Activated naive CD4-positive, alpha-beta T cell treated with anti-CD3 and anti-CD28 coated beads, Interleukin-2, amount 10 ng/mL, durations not matched to agents 7 days and 5 days (primary cell): ENCODE data around the gene TBC1D8.

ENCODE experiments used
- CTCF ChIA-PET: fragments of 350-600 bp; sonication (Branson Sonifier 250); formaldehyde crosslinking; loops from one replicate; lab custom pipeline; 2021; ENCODE audit warnings: antibody characterized with exemption; lab: Charles Lee
- DNase-seq: peaks from one replicate; pipeline ENCODE4 v3.0.0-alpha.2; 2020
- H3K27ac Mint-ChIP-seq: one replicate; pipeline ENCODE4 v1.8.0; 2021; ENCODE audit warnings: mild to moderate bottlenecking, moderate library complexity, mixed read lengths
- H3K27me3 Mint-ChIP-seq: one replicate; pipeline ENCODE4 v1.8.0; 2021; ENCODE audit warnings: mild to moderate bottlenecking, mixed read lengths
- H3K36me3 Mint-ChIP-seq: one replicate; pipeline ENCODE4 v1.8.0; 2021; ENCODE audit warnings: mixed read lengths
- H3K4me1 Mint-ChIP-seq: one replicate; pipeline ENCODE4 v1.8.0; 2021; ENCODE audit warnings: mixed read lengths
- H3K4me3 Mint-ChIP-seq: one replicate; pipeline ENCODE4 v1.8.0; 2021; ENCODE audit warnings: mild to moderate bottlenecking, moderate library complexity, mixed read lengths
- H3K9me3 Mint-ChIP-seq: one replicate; pipeline ENCODE4 v1.8.0; 2021; ENCODE audit warnings: mixed read lengths

The TBC1D8 gene

GRCh38 chr2:101116841-101117552 is 34.2 kb downstream of the TBC1D8 start:
- Mint-ChIP-seq H3K4me3 (no peak overlapping the region), H3K4me1 (no peaks in the 10 kb centered on the region), H3K27ac (no peak overlapping the region), H3K9me3 (no peaks in the 10 kb centered on the region), H3K27me3 (no peaks in the 10 kb centered on the region), H3K36me3 (no peaks in the 10 kb centered on the region)
- no peak for DNase-seq
- CTCF ChIA-PET: no interaction called here

DNA sequence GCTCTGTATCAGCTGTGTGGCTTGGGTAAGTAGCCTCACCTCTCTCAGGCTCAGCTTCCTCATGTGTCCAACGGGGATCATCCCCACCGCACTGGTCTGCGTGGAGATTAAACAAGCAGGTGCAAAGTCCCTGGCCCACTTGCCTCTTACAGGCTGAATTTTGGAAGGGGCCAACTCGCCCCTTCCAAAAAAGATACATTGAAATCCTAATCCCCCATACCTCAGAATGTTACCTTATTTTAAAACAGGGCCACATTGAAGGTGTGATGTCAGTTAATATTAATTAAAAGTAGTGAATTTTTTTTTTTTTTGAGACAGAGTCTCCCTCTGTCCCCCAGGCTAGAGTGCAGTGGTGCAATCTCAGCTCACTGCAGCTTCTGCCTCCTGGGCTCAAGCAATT is 34.8 kb downstream of the TBC1D8 start:
- CTCF ChIA-PET: no interaction called here
- no peaks in the 10 kb centered on the region for H3K36me3 Mint-ChIP-seq
- no peaks in the 10 kb centered on the region for H3K27me3 Mint-ChIP-seq
- no peaks in the 10 kb centered on the region for H3K4me1 Mint-ChIP-seq
- H3K27ac Mint-ChIP-seq: no peak overlapping the region
- no peak for DNase-seq
- H3K4me3 Mint-ChIP-seq: no peak overlapping the region
- H3K9me3 Mint-ChIP-seq: no peaks in the 10 kb centered on the region

- H3K9me3 Mint-ChIP-seq: no peaks in the 10 kb centered on the region
- DNase-seq: no peak
- no peaks in the 10 kb centered on the region for H3K36me3 Mint-ChIP-seq
- CTCF ChIA-PET: no interaction called here
- no peak overlapping the region for H3K4me3 Mint-ChIP-seq
- H3K4me1 Mint-ChIP-seq: no peaks in the 10 kb centered on the region
- no peaks in the 10 kb centered on the region for H3K27me3 Mint-ChIP-seq
- no peak overlapping the region for H3K27ac Mint-ChIP-seq
Measured at GRCh38 chr2:101115664-101116063, 35.5 kb downstream of the TBC1D8 start.

- no peaks in the 10 kb centered on the region for H3K4me1 Mint-ChIP-seq
- no peaks in the 10 kb centered on the region for H3K36me3 Mint-ChIP-seq
- CTCF ChIA-PET: no interaction called here
- no peak overlapping the region for H3K27ac Mint-ChIP-seq
- DNase-seq: no peak
- H3K9me3 Mint-ChIP-seq: no peaks in the 10 kb centered on the region
- H3K27me3 Mint-ChIP-seq: no peaks in the 10 kb centered on the region
- H3K4me3 Mint-ChIP-seq: no peak overlapping the region
Measured at GRCh38 chr2:101114815-101115214, 36.4 kb downstream of the TBC1D8 start.

DNA sequence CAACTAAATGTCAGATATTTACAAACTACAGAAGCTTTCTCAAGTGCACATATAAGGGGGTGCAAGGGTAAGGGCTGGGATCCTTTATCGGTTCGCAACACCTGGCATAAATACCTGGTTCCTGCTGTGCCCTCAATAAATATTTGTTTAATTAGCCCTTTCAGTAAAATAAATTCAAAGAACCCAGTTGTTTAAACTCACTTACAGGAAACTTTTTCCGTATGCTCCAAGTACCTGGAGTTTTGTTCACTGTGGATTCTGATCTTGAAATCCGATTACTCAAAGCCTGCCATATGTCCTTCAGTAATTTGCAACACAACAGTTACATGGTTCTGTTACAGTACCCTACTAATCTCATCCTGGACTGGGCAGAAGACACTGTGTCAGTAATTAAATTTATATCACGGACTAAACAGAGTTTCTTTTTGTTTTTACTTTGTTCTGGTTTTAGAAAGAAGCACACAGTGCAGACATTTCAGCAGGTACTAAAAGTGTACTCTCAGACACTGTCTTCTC is 36.9 kb downstream of the TBC1D8 start:
- DNase-seq: no peak
- CTCF ChIA-PET: no interaction called here

DNA sequence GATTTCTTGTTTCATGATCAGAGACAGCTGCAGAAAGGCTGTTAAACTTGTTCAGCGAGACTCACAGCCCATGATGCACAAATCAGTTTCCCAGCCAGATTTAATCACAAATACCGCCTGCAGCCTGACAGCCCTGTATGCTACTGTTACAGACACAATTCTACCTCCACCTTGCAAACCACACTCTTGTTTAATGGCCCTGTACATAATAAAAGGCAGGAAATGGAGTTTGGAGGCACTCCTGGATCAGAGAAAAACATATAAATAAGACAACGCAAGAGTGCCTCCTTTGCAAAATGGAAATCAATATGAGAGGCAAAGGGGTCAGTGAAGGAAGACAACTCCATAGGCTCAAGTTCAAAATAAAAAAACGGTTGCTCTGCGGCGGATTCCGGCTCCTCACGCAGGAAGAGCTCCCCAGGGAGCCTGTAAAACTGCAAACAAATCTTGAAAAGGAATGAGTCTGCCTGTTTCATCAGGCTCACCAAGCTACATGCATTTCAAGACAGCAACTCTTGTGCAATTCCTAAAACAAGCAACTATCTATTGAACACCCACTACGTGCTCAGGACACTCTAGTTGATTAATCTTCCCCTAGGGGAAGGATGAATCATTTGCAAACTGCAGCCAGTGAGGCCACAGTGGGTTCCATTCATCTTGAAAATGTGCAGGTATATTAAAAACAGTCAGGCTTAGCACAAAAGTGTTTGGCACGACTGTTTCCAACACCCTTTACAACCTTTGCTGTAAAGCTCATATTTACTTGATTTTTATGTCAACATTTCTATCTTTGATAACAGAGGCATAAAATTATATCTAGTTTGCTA is 37.5 kb downstream of the TBC1D8 start:
- no peaks in the 10 kb centered on the region for H3K4me1 Mint-ChIP-seq
- no peak for DNase-seq
- no peaks in the 10 kb centered on the region for H3K9me3 Mint-ChIP-seq
- H3K36me3 Mint-ChIP-seq: no peaks in the 10 kb centered on the region
- H3K27ac Mint-ChIP-seq: no peak overlapping the region
- CTCF ChIA-PET: no interaction called here
- H3K27me3 Mint-ChIP-seq: no peaks in the 10 kb centered on the region
- no peak overlapping the region for H3K4me3 Mint-ChIP-seq

More for the DNA sequence above, 36.9 kb downstream of the TBC1D8 start:
- Mint-ChIP-seq H3K36me3 (no peaks in the 10 kb centered on the region), H3K9me3 (no peaks in the 10 kb centered on the region), H3K4me3 (no peak overlapping the region), H3K4me1 (no peaks in the 10 kb centered on the region), H3K27me3 (no peaks in the 10 kb centered on the region), H3K27ac (no peak overlapping the region)

DNA sequence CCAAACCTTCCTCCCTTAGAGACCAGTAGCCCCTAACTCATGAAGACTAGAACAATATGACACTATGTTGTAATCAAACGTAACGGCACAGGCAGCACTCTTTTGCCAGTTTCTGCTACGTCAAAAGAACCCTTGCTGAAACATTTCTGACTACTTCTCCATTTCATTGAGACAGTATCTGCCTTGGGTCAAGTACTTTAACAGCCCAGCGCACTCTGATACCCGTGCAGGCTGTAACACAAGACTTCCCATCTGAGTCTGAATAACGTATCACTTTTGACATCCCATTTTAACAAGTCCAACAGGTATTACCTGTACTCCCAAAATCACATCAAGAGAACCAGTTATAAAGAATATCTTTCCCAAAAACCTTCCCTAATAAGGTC is 38.4 kb downstream of the TBC1D8 start:
- no peak overlapping the region for H3K27ac Mint-ChIP-seq
- no peaks in the 10 kb centered on the region for H3K27me3 Mint-ChIP-seq
- CTCF ChIA-PET: no interaction called here
- H3K4me3 Mint-ChIP-seq: no peak overlapping the region
- no peaks in the 10 kb centered on the region for H3K9me3 Mint-ChIP-seq
- H3K36me3 Mint-ChIP-seq: no peaks in the 10 kb centered on the region
- H3K4me1 Mint-ChIP-seq: no peaks in the 10 kb centered on the region
- DNase-seq: no peak

DNA sequence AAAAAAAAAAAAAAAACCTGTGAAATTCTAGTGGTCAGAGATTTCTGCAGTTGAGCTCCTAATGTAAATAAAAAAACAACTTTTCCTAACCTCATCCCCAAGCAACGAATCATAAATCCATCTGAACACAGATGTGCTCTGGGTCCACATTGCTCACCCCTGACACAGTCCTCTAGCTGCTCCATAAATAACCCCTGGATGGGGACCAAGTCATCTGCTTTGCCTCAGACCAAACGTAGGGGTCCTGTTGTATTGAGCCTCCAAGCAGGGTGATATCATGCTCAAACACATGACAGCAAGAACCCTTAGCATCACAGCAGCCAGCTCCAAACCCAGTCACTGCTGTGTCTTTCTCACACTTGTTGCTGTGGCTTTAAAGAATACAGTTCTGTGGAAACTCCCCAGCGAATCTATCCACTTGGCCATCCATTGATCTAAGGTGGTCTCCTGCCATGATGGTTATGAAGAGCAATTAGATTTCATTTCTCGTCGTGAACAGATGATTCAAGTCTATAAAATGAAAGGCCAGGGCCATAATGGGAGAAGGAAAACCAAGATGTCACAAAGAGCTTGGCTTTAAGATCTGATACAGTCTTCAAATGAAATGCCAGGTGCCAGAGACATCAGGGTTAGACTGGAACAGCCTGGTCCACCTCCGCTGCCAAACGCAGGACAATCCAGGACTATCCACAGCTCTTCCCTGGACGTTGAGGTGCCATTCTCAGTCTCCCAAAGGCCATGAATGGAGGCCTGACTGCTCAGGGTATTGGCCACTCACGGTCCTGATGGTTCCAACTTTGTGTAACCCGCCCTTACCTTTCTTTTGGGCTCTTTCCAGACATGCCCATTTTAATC is 39.0 kb downstream of the TBC1D8 start:
- no peak overlapping the region for H3K27ac Mint-ChIP-seq
- H3K27me3 Mint-ChIP-seq: no peaks in the 10 kb centered on the region
- H3K36me3 Mint-ChIP-seq: no peaks in the 10 kb centered on the region
- no peak for DNase-seq
- no peak overlapping the region for H3K4me3 Mint-ChIP-seq
- no peaks in the 10 kb centered on the region for H3K4me1 Mint-ChIP-seq
- no peaks in the 10 kb centered on the region for H3K9me3 Mint-ChIP-seq
- CTCF ChIA-PET: no interaction called here

DNA sequence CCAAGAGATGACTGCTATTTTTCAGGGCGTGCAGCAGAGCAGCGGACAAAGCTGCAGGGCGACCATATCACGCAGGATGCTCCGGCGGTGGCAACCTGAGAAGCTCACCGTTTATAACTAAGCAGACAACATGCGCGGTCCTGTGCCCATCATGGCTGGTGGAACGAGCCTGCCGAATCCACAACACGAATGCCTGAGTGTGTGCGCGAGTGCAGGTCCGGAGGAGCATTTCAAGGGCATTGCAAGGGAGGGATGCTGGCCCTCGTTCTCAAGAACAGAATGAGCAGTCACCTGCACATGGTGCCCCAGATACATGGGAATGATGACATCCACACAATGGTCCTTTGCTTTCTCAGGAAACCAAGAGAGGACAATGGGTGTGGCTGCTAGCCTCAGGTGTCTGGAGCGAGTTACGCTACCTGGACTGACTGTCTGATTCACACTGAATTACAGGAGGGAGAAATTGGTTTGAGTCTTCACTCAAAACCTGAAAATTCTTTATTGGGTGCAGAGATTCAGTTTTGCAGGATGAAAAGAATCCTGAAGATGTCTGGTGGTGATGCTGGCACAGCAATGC is 39.8 kb downstream of the TBC1D8 start:
- CTCF ChIA-PET: no interaction called here
- no peak for DNase-seq
- Mint-ChIP-seq H3K4me1 (no peaks in the 10 kb centered on the region), H3K9me3 (no peaks in the 10 kb centered on the region), H3K27me3 (no peaks in the 10 kb centered on the region), H3K36me3 (no peaks in the 10 kb centered on the region), H3K27ac (no peak overlapping the region), H3K4me3 (no peak overlapping the region)

GRCh38 chr2:101109451-101110118 is 41.6 kb downstream of the TBC1D8 start:
- Mint-ChIP-seq H3K27me3 (no peaks in the 10 kb centered on the region), H3K4me3 (no peak overlapping the region), H3K36me3 (no peaks in the 10 kb centered on the region), H3K27ac (no peak overlapping the region), H3K4me1 (no peaks in the 10 kb centered on the region), H3K9me3 (no peaks in the 10 kb centered on the region)
- CTCF ChIA-PET: no interaction called here
- no peak for DNase-seq

DNA sequence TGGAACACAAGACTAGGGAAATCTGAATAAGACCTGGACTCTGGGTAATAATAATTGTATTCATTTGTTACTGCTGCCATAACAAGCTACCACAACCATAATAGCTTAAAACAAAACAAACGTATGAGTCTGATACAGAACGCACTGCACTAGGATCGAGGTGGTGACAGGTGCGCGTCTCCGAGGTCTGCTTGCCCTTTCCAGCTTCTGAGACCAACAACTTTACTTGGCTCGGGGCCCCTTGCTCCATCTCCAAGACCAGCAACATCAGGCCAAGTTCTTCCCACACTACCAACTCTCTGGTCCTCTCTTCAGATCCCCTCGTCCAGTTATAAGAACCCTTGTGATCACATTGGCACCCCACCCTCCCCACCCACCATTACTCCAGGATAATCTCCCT is 42.8 kb downstream of the TBC1D8 start:
- no peaks in the 10 kb centered on the region for H3K4me1 Mint-ChIP-seq
- no peak overlapping the region for H3K4me3 Mint-ChIP-seq
- no peaks in the 10 kb centered on the region for H3K36me3 Mint-ChIP-seq
- no peaks in the 10 kb centered on the region for H3K27me3 Mint-ChIP-seq
- CTCF ChIA-PET: no interaction called here
- H3K27ac Mint-ChIP-seq: no peak overlapping the region
- H3K9me3 Mint-ChIP-seq: no peaks in the 10 kb centered on the region
- DNase-seq: no peak

DNA sequence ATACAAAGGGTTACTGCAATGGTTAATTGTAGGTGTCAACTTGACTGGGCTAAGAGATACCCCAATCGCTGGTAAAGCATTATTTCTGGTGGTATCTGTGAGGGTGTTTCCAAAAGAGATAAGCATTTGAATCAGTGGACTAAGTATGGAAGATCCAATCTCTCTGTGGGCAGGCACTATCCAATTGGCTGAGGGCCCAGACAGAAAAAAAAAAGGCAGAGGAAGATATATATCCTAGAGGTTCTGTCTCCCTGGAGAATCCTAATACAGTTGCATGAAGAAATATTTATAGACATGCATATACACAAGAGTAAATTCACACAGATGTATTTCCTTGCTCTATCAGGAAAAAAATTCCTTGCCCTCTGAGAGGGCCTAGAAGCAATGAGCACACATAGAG is 43.9 kb downstream of the TBC1D8 start:
- Mint-ChIP-seq H3K9me3 (peaks cover 2% of the 10 kb centered on the region), H3K27me3 (no peaks in the 10 kb centered on the region), H3K27ac (no peak overlapping the region), H3K36me3 (no peaks in the 10 kb centered on the region), H3K4me3 (no peak overlapping the region), H3K4me1 (no peaks in the 10 kb centered on the region)
- no peak for DNase-seq
- CTCF ChIA-PET: no interaction called here

DNA sequence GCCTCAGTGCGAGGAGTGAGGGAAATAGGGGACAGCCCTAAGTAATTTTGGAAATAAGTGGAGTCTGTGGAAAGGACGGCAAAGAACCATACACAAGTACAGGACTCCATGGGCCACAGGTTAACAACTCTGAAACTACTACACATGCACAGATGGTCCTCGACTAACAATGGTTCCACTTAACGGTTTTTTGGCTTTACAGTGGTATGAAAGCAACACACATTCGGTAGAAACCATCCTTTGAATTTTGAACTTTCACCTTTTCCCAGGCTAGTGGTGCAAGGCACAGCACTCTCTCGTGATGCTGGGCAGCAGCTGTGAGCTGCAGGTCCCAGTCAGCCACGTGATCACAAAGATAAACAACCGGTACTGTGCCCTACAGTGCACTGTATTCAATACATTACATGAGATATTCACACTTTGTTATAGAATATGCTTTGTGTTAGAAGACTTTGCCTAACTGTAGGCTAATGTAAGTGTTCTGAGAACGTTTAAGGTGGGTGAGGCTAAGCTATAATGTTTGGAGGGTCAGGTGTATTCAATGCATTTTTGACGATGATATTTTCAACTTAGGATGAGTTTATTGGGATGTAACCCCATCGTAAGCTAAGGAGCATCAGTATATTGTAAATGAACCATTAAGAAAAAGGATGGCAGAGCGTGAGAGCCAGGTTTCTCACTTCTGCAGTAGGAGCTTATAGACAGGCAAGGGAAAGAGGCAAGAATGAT is 44.6 kb downstream of the TBC1D8 start:
- no peak for DNase-seq
- CTCF ChIA-PET: no interaction called here
- H3K27me3 Mint-ChIP-seq: no peaks in the 10 kb centered on the region
- H3K36me3 Mint-ChIP-seq: no peaks in the 10 kb centered on the region
- peaks cover 5% of the 10 kb centered on the region for H3K9me3 Mint-ChIP-seq
- no peak overlapping the region for H3K4me3 Mint-ChIP-seq
- no peaks in the 10 kb centered on the region for H3K4me1 Mint-ChIP-seq
- no peak overlapping the region for H3K27ac Mint-ChIP-seq
